ENCODE measurements around the gene MBP.

The MBP gene

GRCh38 chr18:76999077-76999476, 133.5 kb downstream of the MBP start:
- Histone ChIP-seq H3K27me3 (ENCODE audit: insufficient read depth, poor library complexity, severe bottlenecking) (no peaks in the 10 kb centered on the region), H3K4me3 (replicated peaks; ENCODE audit: insufficient read depth, low read length) (no peak overlapping the region), H3K27ac (replicated peaks) (no peak overlapping the region)
- DNase-seq (ENCODE audit: low read depth in 1 of 2, low spot score in 1 of 2) = no peak
- TF ChIP-seq REST (IDR thresholded peaks at IDR 0.05; ENCODE audit: insufficient replicate concordance, low read depth) (no peak), POLR2AphosphoS5 (IDR thresholded peaks at IDR 0.05; ENCODE audit: low read depth) (no peak), GABPA (IDR thresholded peaks at IDR 0.05; ENCODE audit: low read depth) (no peak), CTCF (IDR thresholded peaks at IDR 0.05; ENCODE audit: insufficient read depth, low read length) (no peak), SPI1 (IDR thresholded peaks at IDR 0.05; ENCODE audit: borderline replicate concordance, low read depth) (no peak)

- no peak overlapping the region for H3K4me3 ChIP-seq (replicated peaks; ENCODE audit: insufficient read depth, low read length)
- TF ChIP-seq SPI1 (IDR thresholded peaks at IDR 0.05; ENCODE audit: borderline replicate concordance, low read depth) (no peak), GABPA (IDR thresholded peaks at IDR 0.05; ENCODE audit: low read depth) (no peak), POLR2AphosphoS5 (IDR thresholded peaks at IDR 0.05; ENCODE audit: low read depth) (no peak), REST (IDR thresholded peaks at IDR 0.05; ENCODE audit: insufficient replicate concordance, low read depth) (no peak), CTCF (IDR thresholded peaks at IDR 0.05; ENCODE audit: insufficient read depth, low read length) (no peak)
- no peak for DNase-seq (ENCODE audit: low read depth in 1 of 2, low spot score in 1 of 2)
- H3K27ac ChIP-seq (replicated peaks) = no peak overlapping the region
- H3K27me3 ChIP-seq (ENCODE audit: insufficient read depth, poor library complexity, severe bottlenecking) = no peaks in the 10 kb centered on the region
Observed at GRCh38 chr18:76997951-76998808, 134.4 kb downstream of the MBP start.

GRCh38 chr18:76996429-76996828, 136.2 kb downstream of the MBP start:
- no peak for TF ChIP-seq POLR2AphosphoS5 (IDR thresholded peaks at IDR 0.05; ENCODE audit: low read depth)
- TF ChIP-seq CTCF (IDR thresholded peaks at IDR 0.05; ENCODE audit: insufficient read depth, low read length) = no peak
- TF ChIP-seq REST (IDR thresholded peaks at IDR 0.05; ENCODE audit: insufficient replicate concordance, low read depth) = no peak
- TF ChIP-seq GABPA (IDR thresholded peaks at IDR 0.05; ENCODE audit: low read depth) = no peak
- no peak for TF ChIP-seq SPI1 (IDR thresholded peaks at IDR 0.05; ENCODE audit: borderline replicate concordance, low read depth)
- Histone ChIP-seq H3K27me3 (ENCODE audit: insufficient read depth, poor library complexity, severe bottlenecking) (no peaks in the 10 kb centered on the region), H3K27ac (replicated peaks) (no peak overlapping the region), H3K4me3 (replicated peaks; ENCODE audit: insufficient read depth, low read length) (no peak overlapping the region)
- no peak for DNase-seq (ENCODE audit: low read depth in 1 of 2, low spot score in 1 of 2)

Measured in HL-60 (cell line).